Skin of body (tissue), 2 donors: ENCODE measurements around the gene PCBP3. TPM values are rescaled to one million over a fixed set of nuclear protein-coding genes. Genes with fewer than 3 reads are reported as not detected.
"Not testable (repeated sequence)": the region's sequence is repeated elsewhere in the genome, so short reads cannot be mapped to it uniquely, and the experiment has no call there.

Experiments
- DNase-seq: peaks from one replicate; lab custom pipeline; 2025; lab: John Stamatoyannopoulos, UW
- total RNA-seq: library from RNA; depleted of rRNA; stranded (reverse); fragments of >200 nt; gene quantifications from one replicate; pipeline ENCODE4 v1.2.3, GENCODE V29; 2014

PCBP3 gene
- total RNA-seq, 1 donor from 2014 or later = 3.4 TPM

- DNase-seq = no peak
Measured at GRCh38 chr21:45891388-45892155, 248.0 kb downstream of the PCBP3 start.

- DNase-seq = no peak
Measured at GRCh38 chr21:45892156-45892915, 248.8 kb downstream of the PCBP3 start.

- no peak for DNase-seq
Measured at GRCh38 chr21:45892916-45893739, 249.6 kb downstream of the PCBP3 start.

GRCh38 chr21:45893740-45894449 lies 250.4 kb downstream of the PCBP3 start:
- DNase-seq = no peak

- DNase-seq = no peak
Measured at GRCh38 chr21:45894450-45894825, 250.9 kb downstream of the PCBP3 start.

- DNase-seq = no peak
Measured at GRCh38 chr21:45894906-45895777, 251.6 kb downstream of the PCBP3 start.

- no peak for DNase-seq
Measured at GRCh38 chr21:45895778-45896370, 252.3 kb downstream of the PCBP3 start.

- not testable (repeated sequence) for DNase-seq
Measured at GRCh38 chr21:45896431-45896830, 252.9 kb downstream of the PCBP3 start.

GRCh38 chr21:45897191-45898027 lies 253.9 kb downstream of the PCBP3 start:
- DNase-seq = no peak

GRCh38 chr21:45898028-45898350 lies 254.5 kb downstream of the PCBP3 start:
- DNase-seq = no peak

- no peak for DNase-seq
Measured at GRCh38 chr21:45898781-45899180, 255.3 kb downstream of the PCBP3 start.

GRCh38 chr21:45899317-45900033 lies 255.9 kb downstream of the PCBP3 start:
- DNase-seq = no peak

- no peak for DNase-seq
Measured at GRCh38 chr21:45900034-45900868, 256.7 kb downstream of the PCBP3 start.

- no peak for DNase-seq
Measured at GRCh38 chr21:45901061-45901690, 257.7 kb downstream of the PCBP3 start.

- no peak for DNase-seq
Measured at GRCh38 chr21:45902292-45902995, 258.9 kb downstream of the PCBP3 start.

GRCh38 chr21:45905196-45905595 lies 261.7 kb downstream of the PCBP3 start:
- DNase-seq = no peak
